GM12864 (cell line): ENCODE measurements around the gene NRP1.

Experiments used
- DNase-seq: peaks from one replicate; pipeline ENCODE4 v3.0.0-alpha.2; 2011; ENCODE audit warnings: low read depth
- H3K4me3 ChIP-seq: 2 replicates; pipeline ENCODE4 v1.5.1; 2011; ENCODE audit warnings: mild to moderate bottlenecking, low read depth, low read length, control low read depth
- TF ChIP-seq, protein P1 (sequence below): IDR thresholded peaks from 2 replicates; pipeline ENCODE4 v1.5.1; 2011; ENCODE audit warnings: low read depth, mild to moderate bottlenecking, moderate library complexity, low read length, control low read depth, inconsistent platforms; ENCODE audit errors: missing control alignments

Gene NRP1

DNA sequence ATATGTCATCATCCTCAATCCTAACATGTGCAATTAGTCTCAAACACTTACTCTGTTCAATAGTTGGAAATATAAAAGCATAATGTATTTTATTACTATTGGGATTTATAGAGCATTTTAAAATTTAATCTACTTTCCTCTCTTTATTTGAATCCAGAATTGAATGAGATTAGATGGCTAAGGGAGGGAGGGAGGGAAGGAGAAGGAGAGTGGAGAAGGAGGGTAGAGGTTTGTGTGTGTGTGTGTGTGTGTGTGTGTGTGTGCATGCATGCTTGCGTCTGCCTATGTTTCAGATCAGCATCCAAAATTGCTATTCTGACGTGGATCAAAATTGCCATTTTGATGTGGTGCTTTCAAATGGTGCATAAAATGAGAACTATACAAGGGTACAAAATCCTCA is 90.8 kb downstream of the NRP1 start:
- DNase-seq, result no peak
- H3K4me3 ChIP-seq, result no peak overlapping the region
- TF ChIP-seq, protein P1, sequence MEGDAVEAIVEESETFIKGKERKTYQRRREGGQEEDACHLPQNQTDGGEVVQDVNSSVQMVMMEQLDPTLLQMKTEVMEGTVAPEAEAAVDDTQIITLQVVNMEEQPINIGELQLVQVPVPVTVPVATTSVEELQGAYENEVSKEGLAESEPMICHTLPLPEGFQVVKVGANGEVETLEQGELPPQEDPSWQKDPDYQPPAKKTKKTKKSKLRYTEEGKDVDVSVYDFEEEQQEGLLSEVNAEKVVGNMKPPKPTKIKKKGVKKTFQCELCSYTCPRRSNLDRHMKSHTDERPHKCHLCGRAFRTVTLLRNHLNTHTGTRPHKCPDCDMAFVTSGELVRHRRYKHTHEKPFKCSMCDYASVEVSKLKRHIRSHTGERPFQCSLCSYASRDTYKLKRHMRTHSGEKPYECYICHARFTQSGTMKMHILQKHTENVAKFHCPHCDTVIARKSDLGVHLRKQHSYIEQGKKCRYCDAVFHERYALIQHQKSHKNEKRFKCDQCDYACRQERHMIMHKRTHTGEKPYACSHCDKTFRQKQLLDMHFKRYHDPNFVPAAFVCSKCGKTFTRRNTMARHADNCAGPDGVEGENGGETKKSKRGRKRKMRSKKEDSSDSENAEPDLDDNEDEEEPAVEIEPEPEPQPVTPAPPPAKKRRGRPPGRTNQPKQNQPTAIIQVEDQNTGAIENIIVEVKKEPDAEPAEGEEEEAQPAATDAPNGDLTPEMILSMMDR, result no peak

DNA sequence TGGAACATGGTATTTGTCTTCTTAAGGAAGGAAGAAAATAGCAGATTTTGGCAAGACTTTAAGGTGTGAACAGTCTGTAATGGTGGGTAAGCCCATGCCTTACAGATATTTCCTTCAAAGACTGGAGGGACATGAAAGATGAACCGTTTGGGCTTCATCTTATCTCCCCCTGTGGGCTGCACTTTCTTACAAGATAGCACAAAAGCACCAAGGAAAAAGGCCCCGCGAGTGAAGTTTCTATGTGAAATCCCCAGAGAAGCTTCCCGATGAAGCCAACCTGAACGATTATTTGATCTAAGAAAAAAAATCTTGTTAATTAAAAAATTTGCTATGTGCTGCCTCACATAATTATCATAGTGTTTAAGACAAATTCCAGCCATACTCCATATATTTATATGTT is 91.5 kb downstream of the NRP1 start:
- no peak overlapping the region for H3K4me3 ChIP-seq
- TF ChIP-seq, protein P1, result no peak
- no peak for DNase-seq

DNA sequence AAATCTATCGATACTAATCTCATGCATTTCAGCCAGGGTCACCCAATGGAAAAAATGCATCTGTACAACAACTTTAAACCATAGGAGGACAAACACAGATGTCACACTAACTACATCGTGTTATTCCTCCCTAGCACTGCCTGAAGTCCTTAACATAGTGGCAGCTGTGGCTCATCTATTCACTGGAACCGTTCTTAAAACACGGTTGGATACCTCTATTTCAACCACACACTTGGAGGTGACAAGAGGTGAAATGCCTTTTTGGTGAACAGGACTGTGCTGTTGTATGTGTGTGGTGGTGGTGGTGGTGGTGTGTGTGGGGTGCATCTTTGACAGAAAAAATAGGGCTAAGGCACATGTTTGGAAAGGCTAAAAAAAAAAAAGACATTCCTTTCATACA is 93.1 kb downstream of the NRP1 start:
- TF ChIP-seq, protein P1, result no peak
- DNase-seq, result no peak
- no peak overlapping the region for H3K4me3 ChIP-seq

DNA sequence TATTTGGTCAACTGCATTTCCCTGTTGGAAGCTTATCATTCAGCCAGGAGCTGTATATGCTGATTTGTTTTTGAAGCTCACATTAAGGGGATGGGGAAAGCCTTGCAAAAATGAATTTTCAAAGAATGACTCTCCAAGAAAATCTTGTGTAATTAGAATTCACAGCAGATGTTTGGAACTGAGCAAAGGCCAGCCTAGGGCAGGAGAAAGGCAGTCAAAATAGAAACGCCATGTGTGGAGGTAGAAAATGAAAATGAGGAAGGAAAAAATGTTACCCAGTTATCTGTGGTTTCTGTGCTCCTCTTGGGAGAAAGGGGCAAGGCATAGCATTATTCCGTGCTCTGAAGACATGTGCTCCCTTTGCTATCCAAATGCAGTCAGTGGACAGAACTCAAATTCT is 93.5 kb downstream of the NRP1 start:
- DNase-seq, result no peak
- H3K4me3 ChIP-seq, result no peak overlapping the region
- TF ChIP-seq, protein P1, result no peak

DNA sequence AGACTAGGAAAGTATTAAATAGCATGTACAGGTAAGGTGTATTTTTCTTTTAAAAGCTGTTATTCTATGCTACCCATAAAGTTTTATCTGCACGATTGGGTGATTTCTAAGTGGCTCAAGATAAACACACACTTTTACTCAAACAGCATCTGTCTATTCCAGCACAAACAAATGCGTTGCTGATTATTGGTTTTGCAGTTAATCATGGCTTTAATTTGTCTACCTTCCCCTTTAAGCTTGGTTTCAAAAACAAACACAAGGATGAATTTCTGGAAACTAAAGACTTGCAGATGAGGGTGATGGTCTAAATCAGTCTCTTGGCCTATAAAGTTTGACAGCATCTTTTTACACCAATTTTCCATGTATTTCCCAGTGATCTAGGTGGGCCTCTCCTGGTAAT is 94.2 kb downstream of the NRP1 start:
- H3K4me3 ChIP-seq, result no peak overlapping the region
- TF ChIP-seq, protein P1, result no peak
- DNase-seq, result no peak

DNA sequence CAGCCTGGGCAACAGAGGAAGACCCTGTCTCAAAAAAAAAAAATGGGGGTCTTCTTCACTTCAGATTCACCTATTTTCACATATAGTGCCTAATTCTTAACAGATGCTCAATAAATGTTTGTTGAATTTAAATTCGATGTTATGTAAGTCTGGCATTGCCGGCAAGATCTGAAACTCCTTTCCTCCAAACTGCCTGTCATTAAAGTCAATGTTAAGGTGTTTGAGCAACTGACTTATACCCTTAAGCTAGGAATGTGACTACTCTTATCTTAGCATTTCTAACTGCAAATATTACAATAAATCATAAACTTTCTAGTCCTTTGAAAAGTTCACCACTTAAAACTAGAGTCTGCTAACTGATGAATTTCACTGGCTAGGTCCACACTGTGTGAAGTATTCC is 95.2 kb downstream of the NRP1 start:
- TF ChIP-seq, protein P1, result no peak
- no peak for DNase-seq
- no peak overlapping the region for H3K4me3 ChIP-seq

DNA sequence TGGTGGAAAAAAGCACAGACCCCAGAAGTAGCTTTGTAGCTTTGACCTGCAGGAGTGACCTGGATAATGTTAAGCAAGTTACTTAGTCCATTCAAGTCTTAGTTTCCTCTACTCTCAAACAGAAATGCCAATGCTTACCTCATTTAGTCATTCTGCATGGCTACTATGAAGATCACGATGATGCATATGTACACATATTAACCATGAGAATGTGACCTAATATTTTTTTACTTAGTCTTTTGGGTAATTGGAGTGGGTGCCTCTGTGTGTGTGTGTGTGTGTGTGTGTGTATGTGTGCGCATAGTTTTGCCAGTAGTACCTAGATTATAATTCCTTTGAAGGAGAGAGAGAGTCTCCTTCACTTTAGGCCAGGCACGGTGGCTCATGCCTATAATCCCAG is 95.8 kb downstream of the NRP1 start:
- no peak for DNase-seq
- TF ChIP-seq, protein P1, result no peak
- no peak overlapping the region for H3K4me3 ChIP-seq
